Tibial artery (tissue), 4 donors: ENCODE results near the gene KIAA0753.

ENCODE experiments used
- DNase-seq, 2 donors: peaks; one replicate each; pipeline ENCODE4 v3.0.0-alpha.2; 2019
- H3K27ac ChIP-seq, 2 donors: fragments of 200-600 bp; sonication (generic) in 1 of 2; 1 replicate in 1 of 2; 2 replicates in 1 of 2; pipeline ENCODE4 v1.5.1; 2018 to 2019; ENCODE audit warnings: mild to moderate bottlenecking in 1 of 2
- H3K27me3 ChIP-seq, 2 donors: fragments of 200-600 bp; sonication (generic) in 1 of 2; one replicate each; pipeline versions ENCODE4 v1.5.1 to v1.6.0; 2016 to 2019
- H3K36me3 ChIP-seq, 3 donors: fragments of 200-600 bp; sonication (generic) in 2 of 3; one replicate each; pipeline ENCODE4 v1.5.1; 2016 to 2019; ENCODE audit warnings: mild to moderate bottlenecking in 2 of 3
- H3K4me1 ChIP-seq, 4 donors: fragments of 200-600 bp; sonication (generic) in 2 of 4; 1 replicate in 3 of 4; 2 replicates in 1 of 4; pipeline ENCODE4 v1.5.1; 2016 to 2019
- H3K4me3 ChIP-seq, 2 donors: fragments of 200-600 bp; sonication (generic) in 1 of 2; 1 replicate in 1 of 2; 2 replicates in 1 of 2; pipeline ENCODE4 v1.5.1; 2018 to 2019; ENCODE audit warnings: mild to moderate bottlenecking in 2 of 2
- H3K9me3 ChIP-seq, 3 donors: fragments of 200-600 bp; sonication (generic) in 1 of 3; one replicate each; pipeline ENCODE4 v1.5.1; 2016 to 2019
- CTCF ChIP-seq, 2 experiments: fragments of 200-600 bp in 1 of 2; fragments of 450-650 bp in 1 of 2; IDR thresholded peaks; one replicate each; pipeline ENCODE4 v1.5.1; 2017 to 2019; ENCODE audit warnings: antibody characterized with exemption in 2 of 2, mild to moderate bottlenecking in 1 of 2, moderate library complexity in 1 of 2
- intact Hi-C: fragments of 100-400 bp; cut with DNase I; formaldehyde crosslinking; loops from one replicate; pipeline ENCODE4 v1.15.0; 2023; ENCODE audit warnings: low total_unique reads

Gene KIAA0753

GRCh38 chr17:6654841-6655731 is 14.6 kb upstream of the KIAA0753 start:
- Histone ChIP-seq H3K4me3 (peak overlapping the region in 1 of 2 donors; percentile 8), H3K4me1 (peaks cover 0 to 26% (median 15%) of the 10 kb centered on the region in 4 donors), H3K36me3 (no peaks in the 10 kb centered on the region), H3K27ac (no peak overlapping the region), H3K9me3 (peaks cover 0 to 4% (median 0%) of the 10 kb centered on the region in 3 donors), H3K27me3 (peaks cover 0 to 45% of the 10 kb centered on the region in 2 donors)
- no peak for TF ChIP-seq CTCF (IDR thresholded peaks at IDR 0.05)
- no peak for DNase-seq
- intact Hi-C loops: no loop called here

- Histone ChIP-seq H3K4me3 (peak overlapping the region; percentile 65 to 86), H3K9me3 (peaks cover 0 to 4% (median 0%) of the 10 kb centered on the region in 3 donors), H3K36me3 (peaks cover 15 to 21% (median 17%) of the 10 kb centered on the region in 3 donors), H3K4me1 (peaks cover 0 to 37% (median 23%) of the 10 kb centered on the region in 4 donors), H3K27ac (peak overlapping the region; percentile 84 to 86), H3K27me3 (peaks cover 0 to 19% of the 10 kb centered on the region in 2 donors)
- intact Hi-C loops: no loop called here
- no peak for TF ChIP-seq CTCF (IDR thresholded peaks at IDR 0.05)
- DNase-seq: peak; percentile 66 to 90
These were observed 11.5 kb upstream of the KIAA0753 start for GRCh38 chr17:6651919-6652452.

- DNase-seq: peak; percentile 94 to 97
- intact Hi-C loops: no loop called here
- Histone ChIP-seq H3K27ac (peak within 1 kb of the TSS; percentile 84 to 86), H3K4me3 (peak within 1 kb of the TSS; percentile 65 to 86), H3K27me3 (peaks cover 0 to 17% of the 10 kb centered on the region in 2 donors), H3K36me3 (peaks cover 15 to 25% (median 23%) of the 10 kb centered on the region in 3 donors), H3K4me1 (peaks cover 0 to 37% (median 23%) of the 10 kb centered on the region in 4 donors), H3K9me3 (peaks cover 0 to 4% (median 0%) of the 10 kb centered on the region in 3 donors)
- no peak for TF ChIP-seq CTCF (IDR thresholded peaks at IDR 0.05)
These were observed 10.9 kb upstream of the KIAA0753 start, which contains the start of the genes C17orf100 and MED31 for GRCh38 chr17:6651354-6651918. TSS of gene C17orf100 (plus strand) at chr17:6651762. CDS start at chr17:6651914, 152 bp downstream. TSS of gene MED31 (minus strand) at chr17:6651605. CDS start at chr17:6651528, 77 bp downstream.

- peaks cover 0 to 37% (median 21%) of the 10 kb centered on the region in 4 donors for H3K4me1 ChIP-seq
- H3K4me3 ChIP-seq: no peak overlapping the region
- TF ChIP-seq CTCF (IDR thresholded peaks at IDR 0.05): no peak
- H3K27ac ChIP-seq: no peak overlapping the region
- DNase-seq: no peak
- intact Hi-C loops: no loop called here
- H3K27me3 ChIP-seq: no peaks in the 10 kb centered on the region
- H3K9me3 ChIP-seq: no peaks in the 10 kb centered on the region
- peaks cover 27 to 47% (median 35%) of the 10 kb centered on the region in 3 donors for H3K36me3 ChIP-seq
These were observed 7.7 kb upstream of the KIAA0753 start for GRCh38 chr17:6648181-6648580.

GRCh38 chr17:6643451-6644125 is 3.1 kb upstream of the KIAA0753 start:
- intact Hi-C loops: no loop called here

More at GRCh38 chr17:6643451-6644125, 3.1 kb upstream of the KIAA0753 start:
- DNase-seq: no peak
- no peak for TF ChIP-seq CTCF (IDR thresholded peaks at IDR 0.05)
- H3K4me3 ChIP-seq: no peak overlapping the region
- H3K36me3 ChIP-seq: peaks cover 23 to 46% (median 30%) of the 10 kb centered on the region in 3 donors
- H3K27me3 ChIP-seq: no peaks in the 10 kb centered on the region
- no peak overlapping the region for H3K27ac ChIP-seq
- no peaks in the 10 kb centered on the region for H3K9me3 ChIP-seq
- H3K4me1 ChIP-seq: peaks cover 0 to 27% (median 18%) of the 10 kb centered on the region in 4 donors
